NCI-H774 (cell line): ENCODE measurements around the gene APOL1.

Experiments
- DNase-seq: peaks from one replicate; lab custom pipeline; 2025; lab: John Stamatoyannopoulos, UW

Gene APOL1

DNA sequence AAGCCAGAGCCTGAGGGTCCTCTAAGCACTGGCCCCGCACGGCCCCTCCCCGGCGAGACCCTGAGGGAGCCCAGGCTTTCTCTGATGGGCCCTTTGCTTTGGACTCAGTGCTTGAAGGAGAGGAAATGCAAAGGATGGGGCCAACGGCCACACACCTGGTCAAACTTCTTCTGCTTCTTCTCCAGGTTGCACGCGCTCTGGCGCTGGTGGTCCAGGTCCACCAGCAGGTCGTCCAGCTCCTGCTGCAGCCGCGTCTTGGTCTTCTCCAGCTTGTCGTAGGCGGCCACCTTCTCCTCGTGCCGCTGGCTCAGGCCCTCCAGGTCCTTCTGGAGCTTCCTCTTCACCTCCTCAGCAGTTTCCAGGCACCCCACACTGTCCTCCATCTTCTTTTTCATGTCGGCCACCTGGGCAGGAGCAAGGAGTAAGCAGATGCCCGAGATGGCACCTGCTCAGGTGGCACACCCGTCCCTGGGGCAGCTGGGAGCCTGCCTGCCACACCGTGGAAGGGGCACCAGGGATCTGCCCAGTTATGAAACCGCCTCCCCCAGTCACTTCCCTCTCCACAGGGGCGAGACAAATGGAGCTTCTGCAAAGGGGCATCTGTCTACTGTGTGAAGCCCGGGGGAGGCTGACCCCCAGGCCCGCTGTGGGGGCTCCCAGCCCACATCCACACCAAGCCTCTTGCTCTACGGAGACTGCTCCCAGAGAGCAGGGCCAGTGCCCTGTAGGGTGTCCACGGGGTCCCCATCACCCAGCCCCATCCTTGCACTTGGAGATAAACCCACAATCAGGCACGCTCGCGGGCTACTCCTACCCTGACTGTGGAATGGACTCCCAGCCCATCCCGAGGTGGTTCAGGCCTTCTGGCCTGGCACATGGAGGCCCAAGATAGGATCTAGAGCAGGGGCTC is 39.2 kb downstream of the APOL1 start:
- no peak for DNase-seq

GRCh38 chr22:36292823-36293530 is 40.0 kb downstream of the APOL1 start:
- DNase-seq, result no peak

GRCh38 chr22:36293606-36294292 is 40.8 kb downstream of the APOL1 start:
- DNase-seq, result no peak

DNA sequence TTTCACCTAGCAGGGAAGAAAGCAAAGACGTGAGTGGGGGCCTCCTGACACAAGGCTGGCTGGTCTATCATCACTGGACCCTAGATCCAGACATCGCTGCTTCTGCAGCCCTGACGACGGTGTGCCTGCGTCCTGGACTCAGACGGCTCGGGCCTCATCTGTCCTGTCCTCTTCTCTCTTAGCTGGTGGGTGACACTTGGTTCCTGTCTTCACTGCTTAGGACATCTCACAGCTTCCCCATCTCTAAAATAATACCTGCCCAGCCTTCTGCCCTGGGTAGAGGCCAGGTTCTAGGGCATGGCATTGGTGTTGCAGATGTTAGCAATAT is 41.3 kb downstream of the APOL1 start:
- DNase-seq, result no peak

GRCh38 chr22:36294801-36295200 is 41.9 kb downstream of the APOL1 start:
- DNase-seq, result no peak

- no peak for DNase-seq
Measured at GRCh38 chr22:36295247-36295646, 42.3 kb downstream of the APOL1 start.

DNA sequence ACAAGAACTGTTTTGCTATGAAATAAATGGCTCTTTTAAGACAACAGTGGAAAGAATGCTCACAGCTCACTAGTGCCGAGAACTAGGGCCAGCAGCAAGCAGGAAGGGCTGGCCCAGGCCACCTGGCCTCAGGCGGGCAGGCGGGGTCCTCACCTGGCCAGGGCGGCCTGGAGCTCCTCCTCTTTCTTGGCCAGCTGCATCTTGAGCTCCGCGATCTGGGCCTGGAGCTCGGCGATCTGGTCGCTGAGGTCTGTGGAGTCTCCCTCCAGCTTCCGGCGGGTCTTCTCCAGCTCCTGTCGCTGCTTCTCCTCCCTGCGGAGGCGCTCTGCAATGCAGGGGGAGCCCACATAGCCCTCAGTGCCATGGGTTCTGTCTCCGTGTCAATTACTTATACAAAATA is 43.8 kb downstream of the APOL1 start:
- no peak for DNase-seq

DNA sequence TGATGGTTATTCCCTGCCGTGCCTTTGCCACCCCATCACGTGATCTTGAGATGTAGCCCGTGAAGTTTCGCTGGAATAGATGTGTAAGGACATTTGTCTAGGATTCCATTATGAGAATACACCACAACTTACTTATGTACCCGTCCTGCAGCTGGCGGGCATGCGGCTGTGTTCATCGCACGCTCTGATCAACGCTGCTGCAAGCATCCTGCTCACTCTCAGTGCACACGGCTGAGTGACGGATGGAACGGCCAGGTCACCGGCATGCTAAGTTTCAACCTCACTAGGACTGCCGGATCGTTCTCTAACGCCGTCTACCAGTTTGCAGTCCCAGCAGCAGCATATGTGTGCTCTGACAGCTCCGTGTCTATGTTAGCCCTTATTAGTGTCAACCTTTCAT is 44.6 kb downstream of the APOL1 start:
- no peak for DNase-seq

DNA sequence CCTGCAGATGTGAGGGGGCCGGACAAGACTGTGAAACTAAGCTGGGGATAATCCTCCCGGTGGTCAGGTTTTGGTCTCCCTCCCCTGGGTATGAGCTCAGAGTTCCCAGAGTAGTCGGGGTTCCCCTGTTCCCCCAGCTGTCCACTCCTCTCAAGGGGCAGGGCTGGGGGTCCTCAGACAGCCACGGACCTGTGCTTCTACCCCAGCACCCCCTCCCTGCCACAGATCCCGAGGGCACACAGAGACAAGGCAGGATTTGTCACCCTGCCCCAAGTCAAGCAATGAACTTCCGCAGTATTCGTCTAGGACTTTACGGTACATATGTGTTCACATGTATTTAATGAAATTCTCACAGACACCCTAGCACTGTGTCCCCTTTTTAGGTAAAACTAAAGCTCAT is 45.2 kb downstream of the APOL1 start:
- DNase-seq, result no peak

GRCh38 chr22:36298601-36299000 is 45.7 kb downstream of the APOL1 start:
- DNase-seq, result no peak

- DNase-seq, result no peak
Measured at GRCh38 chr22:36299295-36299694, 46.4 kb downstream of the APOL1 start.

- DNase-seq, result no peak
Measured at GRCh38 chr22:36299911-36300310, 47.0 kb downstream of the APOL1 start.

DNA sequence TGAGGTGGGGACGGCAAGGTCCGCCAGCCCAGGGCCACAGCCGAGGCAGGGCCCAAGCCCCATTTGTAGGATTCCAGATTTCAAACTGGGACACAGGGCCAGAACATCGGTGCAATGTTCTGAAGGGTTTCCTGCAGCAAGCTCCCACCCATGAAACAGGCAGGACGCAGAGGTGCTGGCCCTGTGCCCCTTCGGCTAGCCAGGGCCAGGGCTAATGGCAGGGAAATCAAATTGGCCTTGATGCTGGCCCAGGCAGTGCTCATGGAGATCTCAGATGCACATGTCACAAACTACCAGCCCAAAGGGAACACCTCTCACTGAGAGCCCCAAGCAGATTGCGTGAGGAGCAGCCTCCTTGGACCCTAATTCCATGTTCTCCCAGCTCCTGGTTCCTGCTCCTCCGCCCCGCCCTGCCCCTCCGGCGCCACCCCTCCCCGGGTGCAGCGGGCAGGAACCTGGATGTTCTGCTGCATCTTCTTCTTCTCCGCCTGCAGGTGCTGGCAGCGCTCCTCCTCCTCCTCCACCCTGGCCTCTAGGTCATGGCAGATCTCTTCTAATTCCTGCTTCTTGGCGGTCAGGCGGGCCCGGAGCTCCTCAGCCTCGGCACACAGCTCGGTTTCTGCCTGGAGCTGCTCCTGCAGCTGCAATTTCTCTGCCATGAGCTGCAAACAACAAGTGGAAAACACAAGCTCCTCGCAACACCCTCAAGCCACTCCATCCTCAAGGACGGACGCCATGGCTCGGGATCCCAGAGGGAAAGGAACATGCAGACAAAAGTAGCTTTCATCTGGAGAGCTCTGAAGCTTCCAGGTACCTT is 47.7 kb downstream of the APOL1 start:
- DNase-seq, result no peak

GRCh38 chr22:36301384-36301828 is 48.5 kb downstream of the APOL1 start:
- no peak for DNase-seq

DNA sequence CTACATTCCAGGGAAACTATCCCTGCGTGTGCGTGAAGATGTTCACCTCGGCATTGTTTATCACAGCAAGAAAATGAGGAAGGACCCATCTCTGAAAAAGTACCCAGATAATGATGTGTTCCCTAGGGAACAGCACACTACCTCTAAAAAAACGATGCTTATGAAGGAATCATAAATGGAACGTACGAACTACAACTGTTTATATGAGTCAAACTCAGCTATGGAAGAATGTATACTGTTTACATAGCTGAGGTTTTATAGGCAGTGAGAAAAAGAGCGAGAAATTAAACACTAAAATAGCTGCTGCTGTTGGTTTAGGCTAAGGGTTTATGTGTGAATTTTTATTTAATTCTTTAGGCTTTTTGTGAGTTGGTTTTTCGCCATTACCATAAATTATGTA is 48.9 kb downstream of the APOL1 start:
- no peak for DNase-seq

DNA sequence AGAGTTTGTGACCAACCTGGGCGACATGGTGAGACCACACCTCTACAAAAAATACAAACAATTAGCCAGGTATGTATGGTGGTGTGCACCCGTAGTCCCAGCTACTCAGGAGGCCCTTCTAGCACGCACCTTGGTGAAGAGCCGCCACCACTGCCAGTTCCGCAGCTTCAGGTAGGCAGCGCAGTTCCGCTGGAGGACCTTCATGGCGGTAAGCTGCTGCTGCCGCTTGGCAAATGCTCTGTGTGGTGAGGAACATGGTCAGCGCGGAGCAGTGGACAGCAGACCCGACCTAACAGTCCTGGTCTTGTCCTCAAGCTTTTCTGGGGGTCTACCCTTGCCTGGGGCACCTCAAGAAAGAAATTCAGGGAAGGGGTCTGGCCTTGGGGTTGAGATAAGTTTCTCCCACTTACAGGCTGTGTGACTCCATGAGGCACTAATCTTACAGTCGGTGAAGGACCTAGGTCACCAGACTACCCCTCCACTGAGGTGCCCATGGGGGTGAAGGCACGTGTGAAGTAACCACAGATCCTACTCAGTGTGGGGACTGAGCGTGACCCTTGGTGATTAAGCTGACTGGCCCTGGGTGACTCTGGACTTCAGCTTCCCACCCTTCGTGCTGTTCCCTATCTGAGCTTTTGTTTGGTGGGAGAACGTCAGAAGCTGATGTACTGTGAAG is 49.6 kb downstream of the APOL1 start:
- no peak for DNase-seq

DNA sequence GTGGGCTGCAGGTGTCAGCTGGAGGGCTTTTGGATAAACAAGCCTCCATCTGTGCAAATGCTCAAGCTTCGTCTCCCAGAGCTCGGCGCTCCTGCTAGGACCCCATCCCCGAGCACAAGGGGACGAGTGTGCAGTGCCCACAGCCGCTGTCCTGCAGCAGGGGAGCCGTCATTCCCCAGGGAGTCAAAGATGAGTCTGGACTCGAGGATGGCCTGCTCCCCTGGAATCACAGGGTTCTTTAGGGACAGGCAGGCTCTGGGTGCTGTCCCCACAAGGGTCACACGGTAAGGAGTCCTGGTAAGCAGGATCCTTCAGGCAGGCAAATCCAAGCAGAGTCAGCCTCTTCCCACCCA is 50.2 kb downstream of the APOL1 start:
- no peak for DNase-seq

DNA sequence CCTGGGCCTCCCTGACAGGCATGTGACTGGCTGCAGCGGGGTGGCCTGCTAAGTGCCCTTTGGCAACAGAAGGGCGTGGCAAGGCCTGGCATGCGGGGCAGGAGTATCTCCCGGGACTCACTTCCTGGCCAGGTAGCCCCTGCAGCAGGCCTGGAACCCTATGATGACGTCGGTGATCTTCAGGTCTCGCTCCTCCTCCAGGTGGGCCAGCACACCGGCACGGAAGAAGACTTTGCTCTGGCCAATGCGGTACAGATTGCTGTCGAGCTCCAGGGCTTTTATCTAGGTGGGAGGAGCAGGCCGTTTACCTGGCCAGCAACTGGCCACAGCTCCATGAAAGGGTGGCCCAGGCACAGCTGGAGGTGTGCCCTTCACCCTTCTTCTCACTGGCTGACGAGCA is 50.9 kb downstream of the APOL1 start:
- DNase-seq, result no peak

DNA sequence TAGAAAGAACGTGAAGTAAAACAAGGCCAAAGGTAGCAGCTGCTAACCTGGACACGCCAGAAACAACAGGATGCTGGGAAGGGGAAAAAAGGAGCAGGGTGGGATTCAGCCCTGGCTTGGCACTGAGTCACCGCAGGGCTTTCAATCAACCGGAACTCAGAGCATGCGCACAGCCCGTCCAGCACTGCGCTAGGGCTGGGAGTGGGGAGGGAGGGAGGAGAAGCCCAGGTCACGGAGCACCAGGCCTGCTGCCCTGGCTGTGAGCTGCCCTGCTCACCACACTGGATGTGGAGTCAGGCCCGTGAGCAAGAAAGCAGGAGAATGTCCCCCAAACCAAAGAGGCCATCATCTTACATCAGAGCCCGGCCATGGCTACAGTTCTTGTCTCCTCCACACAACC is 51.5 kb downstream of the APOL1 start:
- DNase-seq, result no peak

GRCh38 chr22:36305813-36306212 is 52.9 kb downstream of the APOL1 start:
- DNase-seq, result no peak

GRCh38 chr22:36306227-36306626 is 53.3 kb downstream of the APOL1 start:
- no peak for DNase-seq

DNA sequence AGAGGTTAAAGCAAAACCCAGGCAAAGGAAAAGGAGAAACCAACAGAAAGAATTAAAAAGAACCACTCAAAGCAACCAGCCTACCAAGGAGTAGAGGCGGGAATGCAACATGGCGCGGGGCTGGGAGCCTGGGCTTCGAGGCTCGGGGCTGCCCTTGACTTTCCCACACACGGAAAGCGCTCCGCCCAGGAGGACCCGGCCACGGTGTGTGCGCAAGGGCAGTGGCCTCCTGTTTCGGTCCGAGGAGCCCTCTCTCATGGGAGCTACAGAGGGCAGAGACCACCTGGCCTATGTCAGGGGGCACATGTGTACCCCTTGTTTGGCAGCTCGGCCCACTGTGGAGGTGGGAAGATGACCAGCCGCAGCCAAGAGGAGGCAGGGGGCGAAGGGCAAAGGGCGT is 55.9 kb downstream of the APOL1 start:
- no peak for DNase-seq
